ENCODE data around the gene RPP21. TPM values are rescaled to one million over a fixed set of nuclear protein-coding genes. Genes with fewer than 3 reads are reported as not detected.

Gene RPP21
- total RNA-seq, 4 donors from 2014 or later: 61.9 to 246 (median 87.5) TPM

DNA sequence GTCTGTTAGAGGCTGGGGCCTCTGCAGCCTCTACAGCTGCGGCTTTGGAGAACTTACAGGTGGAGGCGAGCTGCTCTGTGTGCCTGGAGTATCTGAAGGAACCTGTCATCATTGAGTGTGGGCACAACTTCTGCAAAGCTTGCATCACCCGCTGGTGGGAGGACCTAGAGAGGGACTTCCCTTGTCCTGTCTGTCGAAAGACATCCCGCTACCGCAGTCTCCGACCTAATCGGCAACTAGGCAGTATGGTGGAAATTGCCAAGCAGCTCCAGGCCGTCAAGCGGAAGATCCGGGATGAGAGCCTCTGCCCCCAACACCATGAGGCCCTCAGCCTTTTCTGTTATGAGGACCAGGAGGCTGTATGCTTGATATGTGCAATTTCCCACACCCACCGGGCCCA, 15.6 kb upstream of the RPP21 start:
- H3K4me3 ChIP-seq: no peak overlapping the region
- in situ Hi-C loops (cut with MboI; ENCODE audit: low pct_ligation_motif_present in 1 of 4, low pct_unique_long_range_greater_than_20kb in 1 of 4, low sequenced_read_pairs in 3 of 4): no loop called here
- H3K4me1 ChIP-seq: peaks cover 14 to 23% (median 18%) of the 10 kb centered on the region in 4 donors
- H3K27ac ChIP-seq: no peak overlapping the region
- no peaks in the 10 kb centered on the region for H3K9me3 ChIP-seq
- H3K36me3 ChIP-seq: peaks cover 0 to 25% (median 0%) of the 10 kb centered on the region in 4 donors
- intact Hi-C loops (cut with DNase I; ENCODE audit: low total_unique reads): loop anchor here (5.0 kb wide), 1 partner anchor 117 kb away; the partner anchor contains the start of gene TRIM26
- H3K27me3 ChIP-seq: no peaks in the 10 kb centered on the region
- TF ChIP-seq, protein P1, sequence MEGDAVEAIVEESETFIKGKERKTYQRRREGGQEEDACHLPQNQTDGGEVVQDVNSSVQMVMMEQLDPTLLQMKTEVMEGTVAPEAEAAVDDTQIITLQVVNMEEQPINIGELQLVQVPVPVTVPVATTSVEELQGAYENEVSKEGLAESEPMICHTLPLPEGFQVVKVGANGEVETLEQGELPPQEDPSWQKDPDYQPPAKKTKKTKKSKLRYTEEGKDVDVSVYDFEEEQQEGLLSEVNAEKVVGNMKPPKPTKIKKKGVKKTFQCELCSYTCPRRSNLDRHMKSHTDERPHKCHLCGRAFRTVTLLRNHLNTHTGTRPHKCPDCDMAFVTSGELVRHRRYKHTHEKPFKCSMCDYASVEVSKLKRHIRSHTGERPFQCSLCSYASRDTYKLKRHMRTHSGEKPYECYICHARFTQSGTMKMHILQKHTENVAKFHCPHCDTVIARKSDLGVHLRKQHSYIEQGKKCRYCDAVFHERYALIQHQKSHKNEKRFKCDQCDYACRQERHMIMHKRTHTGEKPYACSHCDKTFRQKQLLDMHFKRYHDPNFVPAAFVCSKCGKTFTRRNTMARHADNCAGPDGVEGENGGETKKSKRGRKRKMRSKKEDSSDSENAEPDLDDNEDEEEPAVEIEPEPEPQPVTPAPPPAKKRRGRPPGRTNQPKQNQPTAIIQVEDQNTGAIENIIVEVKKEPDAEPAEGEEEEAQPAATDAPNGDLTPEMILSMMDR (IDR thresholded peaks at IDR 0.05): no peak
- TF ChIP-seq POLR2A (IDR thresholded peaks at IDR 0.05) (no peak), POLR2AphosphoS5 (IDR thresholded peaks at IDR 0.05) (no peak), EP300 (IDR thresholded peaks at IDR 0.05; ENCODE audit: low read depth) (no peak)
- WGBS, 2 donors (ENCODE audit: low coverage in 1 of 2): 97 to 100% methylated on average over 1 to 12 of the region's 12 CpGs
- DNase-seq: no peak

DNA sequence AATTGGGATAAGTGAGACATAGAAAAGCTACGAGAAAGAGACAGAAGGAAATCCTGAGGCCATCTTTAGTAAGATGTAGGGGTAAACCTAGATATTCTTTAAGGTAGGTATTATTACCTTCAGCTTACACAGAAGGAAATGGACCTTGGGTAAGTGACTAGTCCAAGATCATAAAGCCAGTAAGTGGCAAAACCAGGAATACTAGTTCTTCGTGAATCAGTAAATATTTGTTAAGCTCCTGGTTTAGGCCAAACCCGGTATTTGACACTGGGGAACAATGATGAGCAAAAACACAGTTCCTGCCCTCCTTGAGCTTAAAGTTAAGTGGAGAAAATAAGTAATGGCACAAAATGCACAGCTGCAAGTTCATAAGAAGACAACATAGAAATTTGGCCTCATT, 13.0 kb upstream of the RPP21 start:
- peaks cover 0 to 44% (median 7%) of the 10 kb centered on the region in 4 donors for H3K36me3 ChIP-seq
- in situ Hi-C loops (cut with MboI; ENCODE audit: low pct_ligation_motif_present in 1 of 4, low pct_unique_long_range_greater_than_20kb in 1 of 4, low sequenced_read_pairs in 3 of 4): no loop called here
- DNase-seq: no peak
- peaks cover 4 to 11% (median 7%) of the 10 kb centered on the region in 4 donors for H3K4me1 ChIP-seq
- 59 to 68% methylated on average over 3 of the region's 3 CpGs for WGBS, 2 donors (ENCODE audit: low coverage in 1 of 2)
- H3K4me3 ChIP-seq: no peak overlapping the region
- TF ChIP-seq EP300 (IDR thresholded peaks at IDR 0.05; ENCODE audit: low read depth): no peak
- no peak overlapping the region for H3K27ac ChIP-seq
- no peaks in the 10 kb centered on the region for H3K27me3 ChIP-seq
- H3K9me3 ChIP-seq: no peaks in the 10 kb centered on the region
- intact Hi-C loops (cut with DNase I; ENCODE audit: low total_unique reads): no loop called here

DNA sequence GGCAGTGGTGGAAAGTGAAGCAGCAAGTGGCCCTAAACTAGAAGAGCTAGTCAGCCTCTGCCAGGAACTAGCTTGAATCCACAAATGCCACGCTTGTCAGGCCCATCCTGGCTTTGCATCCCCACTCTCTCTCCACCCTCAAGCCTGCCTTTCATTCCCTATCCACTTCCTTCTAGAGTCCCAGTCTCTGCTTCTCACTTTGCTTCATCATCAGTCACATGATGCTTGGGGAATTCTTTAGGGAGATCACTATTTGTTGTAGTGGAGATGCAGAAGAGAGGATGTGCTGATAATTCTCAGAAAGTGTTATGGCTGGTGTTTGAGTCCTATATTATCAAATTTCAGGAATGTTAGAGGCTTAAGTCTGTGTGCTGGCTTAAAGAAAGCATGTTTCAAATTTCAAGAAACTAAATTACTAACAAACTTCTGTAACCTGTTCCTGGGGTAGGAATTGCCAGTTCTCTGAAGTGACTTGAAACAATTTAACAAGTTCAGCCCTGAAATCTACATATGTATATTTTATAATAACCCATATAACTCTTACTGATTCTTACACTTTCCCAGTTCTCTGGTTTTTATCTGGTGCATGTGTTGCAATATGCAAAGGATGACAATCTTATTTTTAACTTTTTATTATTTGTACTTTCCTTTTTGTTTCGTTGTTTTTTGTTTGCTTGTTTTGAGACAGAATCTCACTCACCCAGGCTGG, 10.7 kb upstream of the RPP21 start:
- in situ Hi-C loops (cut with MboI; ENCODE audit: low pct_ligation_motif_present in 1 of 4, low pct_unique_long_range_greater_than_20kb in 1 of 4, low sequenced_read_pairs in 3 of 4): no loop called here
- Histone ChIP-seq H3K9me3 (no peaks in the 10 kb centered on the region), H3K36me3 (peaks cover 0 to 50% (median 13%) of the 10 kb centered on the region in 4 donors), H3K4me1 (no peaks in the 10 kb centered on the region), H3K27ac (no peak overlapping the region), H3K4me3 (no peak overlapping the region), H3K27me3 (no peaks in the 10 kb centered on the region)
- no peak for TF ChIP-seq EP300 (IDR thresholded peaks at IDR 0.05; ENCODE audit: low read depth)
- no peak for TF ChIP-seq POLR2A (IDR thresholded peaks at IDR 0.05)
- TF ChIP-seq, protein P1 (IDR thresholded peaks at IDR 0.05): no peak
- no peak for TF ChIP-seq POLR2AphosphoS5 (IDR thresholded peaks at IDR 0.05)
- WGBS, 2 donors (ENCODE audit: low coverage in 1 of 2): 74 to 90% methylated on average over 2 of the region's 2 CpGs
- no peak for DNase-seq
- intact Hi-C loops (cut with DNase I; ENCODE audit: low total_unique reads): no loop called here

DNA sequence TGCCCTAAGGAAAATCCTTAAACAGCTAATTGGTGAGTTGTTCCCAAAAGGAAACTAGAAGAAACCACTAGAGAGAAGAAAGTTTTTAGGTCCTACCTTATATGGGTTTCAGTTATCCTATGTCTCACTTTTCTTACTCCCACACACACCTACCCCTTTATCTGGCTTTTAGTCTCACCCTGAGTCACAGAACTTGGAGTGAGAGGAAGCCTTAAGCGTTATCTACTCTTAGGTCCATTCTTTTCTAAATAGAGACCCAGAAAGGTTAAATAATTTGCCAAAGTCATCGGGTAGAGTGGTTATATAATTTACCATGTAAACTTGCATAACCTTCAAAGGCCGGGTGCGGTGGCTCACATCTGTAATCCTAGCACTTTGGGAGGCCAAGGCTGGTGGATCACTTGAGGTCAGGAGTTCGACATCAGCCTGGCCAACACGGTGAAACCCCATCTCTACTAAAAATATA, 4.3 kb upstream of the RPP21 start:
- H3K36me3 ChIP-seq: peaks cover 0 to 28% (median 11%) of the 10 kb centered on the region in 4 donors
- no peak overlapping the region for H3K27ac ChIP-seq
- no peak for TF ChIP-seq POLR2A (IDR thresholded peaks at IDR 0.05)
- TF ChIP-seq, protein P1 (IDR thresholded peaks at IDR 0.05): no peak
- TF ChIP-seq POLR2AphosphoS5 (IDR thresholded peaks at IDR 0.05): no peak
- intact Hi-C loops (cut with DNase I; ENCODE audit: low total_unique reads) (no loop called here), in situ Hi-C loops (cut with MboI; ENCODE audit: low pct_ligation_motif_present in 1 of 4, low pct_unique_long_range_greater_than_20kb in 1 of 4, low sequenced_read_pairs in 3 of 4) (no loop called here)
- WGBS, 2 donors (ENCODE audit: low coverage in 1 of 2): 90% methylated on average over 6 of the region's 6 CpGs; no CpG with 5 or more reads in 1 of the 2 donors
- H3K27me3 ChIP-seq: no peaks in the 10 kb centered on the region
- no peaks in the 10 kb centered on the region for H3K9me3 ChIP-seq
- no peak overlapping the region for H3K4me3 ChIP-seq
- H3K4me1 ChIP-seq: peaks cover 0 to 5% (median 3%) of the 10 kb centered on the region in 4 donors
- no peak for DNase-seq

Measured in transverse colon (tissue), 4 donors.